Liver (tissue), 9 donors: ENCODE results near the gene JAKMIP1. TPM values are rescaled to one million over a fixed set of nuclear protein-coding genes. Genes with fewer than 3 reads are reported as not detected.

ENCODE experiments used
- DNase-seq: peaks from one replicate; pipeline ENCODE4 v3.0.0-alpha.2; 2017; ENCODE audit warnings: low spot score
- H3K27ac ChIP-seq, 2 donors: one replicate each; pipeline ENCODE4 v1.7.0; 2013; ENCODE audit warnings: inconsistent platforms in 2 of 2, low read length in 2 of 2, control low read depth in 1 of 2, low read depth in 1 of 2, mild to moderate bottlenecking in 1 of 2
- H3K27me3 ChIP-seq, 4 donors: one replicate each; pipeline versions ENCODE4 v1.6.1 to v1.7.0; 2013; ENCODE audit warnings: low read length in 3 of 4, inconsistent platforms in 1 of 4, mild to moderate bottlenecking in 1 of 4, moderate library complexity in 1 of 4; ENCODE audit not compliant: control insufficient read depth in 4 of 4, insufficient read depth in 4 of 4
- H3K36me3 ChIP-seq, 4 donors: one replicate each; pipeline versions ENCODE4 v1.6.1 to v1.7.0; 2013; ENCODE audit warnings: low read length in 3 of 4, mild to moderate bottlenecking in 3 of 4, low read depth in 1 of 4, moderate library complexity in 1 of 4; ENCODE audit not compliant: control insufficient read depth in 4 of 4, insufficient read depth in 3 of 4
- H3K4me1 ChIP-seq, 4 donors: one replicate each; pipeline versions ENCODE4 v1.6.1 to v1.7.0; 2013; ENCODE audit warnings: low read length in 3 of 4, mild to moderate bottlenecking in 3 of 4, moderate library complexity in 1 of 4; ENCODE audit not compliant: control insufficient read depth in 4 of 4, insufficient read depth in 4 of 4
- H3K4me3 ChIP-seq, 3 donors: one replicate each; pipeline versions ENCODE4 v1.6.1 to v1.7.0; 2013; ENCODE audit warnings: low read length in 3 of 3, control low read depth in 1 of 3, low read depth in 1 of 3, mild to moderate bottlenecking in 1 of 3
- H3K9ac ChIP-seq, 2 donors: one replicate each; pipeline ENCODE4 v1.7.0; 2013; ENCODE audit warnings: low read length in 2 of 2, mild to moderate bottlenecking in 2 of 2, moderate library complexity in 2 of 2, control low read depth in 1 of 2, low read depth in 1 of 2
- H3K9me3 ChIP-seq, 4 donors: one replicate each; pipeline versions ENCODE4 v1.6.1 to v1.7.0; 2013; ENCODE audit warnings: low read length in 3 of 4; ENCODE audit not compliant: control insufficient read depth in 4 of 4
- EGR1 ChIP-seq, 2 donors: IDR thresholded peaks; 2 replicates each; pipeline ENCODE4 v1.6.1; 2016 to 2018; ENCODE audit warnings: antibody characterized with exemption in 2 of 2, low read depth in 2 of 2
- FOXA1 ChIP-seq: IDR thresholded peaks from 2 replicates; pipeline ENCODE4 v1.6.1; 2016; ENCODE audit warnings: antibody characterized with exemption
- FOXA2 ChIP-seq: IDR thresholded peaks from 2 replicates; pipeline ENCODE4 v1.6.1; 2016; ENCODE audit warnings: antibody characterized with exemption
- GABPA ChIP-seq, 2 donors: IDR thresholded peaks in 1 of 2; conservative IDR thresholded peaks in 1 of 2; 2 replicates each; pipeline ENCODE4 v1.6.1; 2016; ENCODE audit warnings: antibody characterized with exemption in 2 of 2, mild to moderate bottlenecking in 1 of 2, moderate library complexity in 1 of 2
- HNF4A ChIP-seq, 2 donors: conservative IDR thresholded peaks; 2 replicates each; pipeline ENCODE4 v1.6.1; 2016; ENCODE audit warnings: antibody characterized with exemption in 2 of 2, mild to moderate bottlenecking in 2 of 2
- HNF4G ChIP-seq: IDR thresholded peaks from 2 replicates; pipeline ENCODE4 v1.6.1; 2016; ENCODE audit warnings: antibody characterized with exemption
- NR2F2 ChIP-seq: IDR thresholded peaks from 2 replicates; pipeline ENCODE4 v1.6.1; 2016; ENCODE audit warnings: antibody characterized with exemption
- RAD21 ChIP-seq, 2 donors: IDR thresholded peaks; 2 replicates each; pipeline ENCODE4 v1.6.1; 2016; ENCODE audit warnings: antibody characterized with exemption in 2 of 2, mild to moderate bottlenecking in 2 of 2
- RXRA ChIP-seq, 2 donors: IDR thresholded peaks; 2 replicates each; pipeline ENCODE4 v1.6.1; 2017 to 2018; ENCODE audit warnings: antibody characterized with exemption in 2 of 2, mild to moderate bottlenecking in 1 of 2
- TAF1 ChIP-seq: conservative IDR thresholded peaks from 2 replicates; pipeline ENCODE4 v1.6.1; 2016; ENCODE audit warnings: antibody characterized with exemption, mild to moderate bottlenecking
- YY1 ChIP-seq: IDR thresholded peaks from 2 replicates; pipeline ENCODE4 v1.6.1; 2016; ENCODE audit warnings: antibody characterized with exemption, mild to moderate bottlenecking
- WGBS: extraction: QIAGEN DNeasy Blood & Tissue Kit; methylation state at CpG from one replicate; pipeline ENCODE4 v1.1.7; 2013; 5-methylcytosine and 5-hydroxymethylcytosine counted together
- polyA plus RNA-seq, 2 donors: library from polyadenylated mRNA; stranded (reverse) in 1 of 2; unstranded in 1 of 2; fragments of 200-250 nt in 1 of 2; fragments of >200 nt in 1 of 2; fragmentation: Nextera tagmentation in 1 of 2; extraction: Ambion mirVana in 1 of 2; gene quantifications; one replicate each; pipeline versions ENCODE4 v1.2.1 to v1.2.3, GENCODE V29; 2013 to 2015
- total RNA-seq, 2 donors: library from RNA; depleted of rRNA; stranded (reverse); fragments of >200 nt; gene quantifications; one replicate each; pipeline ENCODE4 v1.2.3, GENCODE V29; 2014
- TF ChIP-seq, protein P1 (sequence below): IDR thresholded peaks from 2 replicates; pipeline ENCODE4 v1.6.1; 2016; ENCODE audit warnings: antibody characterized with exemption, mild to moderate bottlenecking
- TF ChIP-seq, protein P2 (sequence below): IDR thresholded peaks from 2 replicates; pipeline ENCODE4 v1.6.1; 2016; ENCODE audit warnings: antibody characterized with exemption
- TF ChIP-seq, protein P3 (sequence below): fragments of 150-350 bp; IDR thresholded peaks from 2 replicates; pipeline ENCODE4 v1.5.1; 2017; ENCODE audit warnings: improper control_type of control experiment, low read depth, low read length; ENCODE audit not compliant: missing input control
- TF ChIP-seq, protein P4 (sequence below): IDR thresholded peaks from 2 replicates; pipeline ENCODE4 v1.6.1; 2016; ENCODE audit warnings: antibody characterized with exemption
- TF ChIP-seq, protein P5 (sequence below): IDR thresholded peaks from 2 replicates; pipeline ENCODE4 v1.6.1; 2016; ENCODE audit warnings: antibody characterized with exemption
- donor health status: healthy.
- donor health status: healthy.
- donor health status: healthy.
- donor health status: healthy.
- donor health status: healthy.

JAKMIP1 gene
- total and polyA plus RNA-seq, 4 donors, result 0.08 to 0.50 TPM; not detected in 2

DNA sequence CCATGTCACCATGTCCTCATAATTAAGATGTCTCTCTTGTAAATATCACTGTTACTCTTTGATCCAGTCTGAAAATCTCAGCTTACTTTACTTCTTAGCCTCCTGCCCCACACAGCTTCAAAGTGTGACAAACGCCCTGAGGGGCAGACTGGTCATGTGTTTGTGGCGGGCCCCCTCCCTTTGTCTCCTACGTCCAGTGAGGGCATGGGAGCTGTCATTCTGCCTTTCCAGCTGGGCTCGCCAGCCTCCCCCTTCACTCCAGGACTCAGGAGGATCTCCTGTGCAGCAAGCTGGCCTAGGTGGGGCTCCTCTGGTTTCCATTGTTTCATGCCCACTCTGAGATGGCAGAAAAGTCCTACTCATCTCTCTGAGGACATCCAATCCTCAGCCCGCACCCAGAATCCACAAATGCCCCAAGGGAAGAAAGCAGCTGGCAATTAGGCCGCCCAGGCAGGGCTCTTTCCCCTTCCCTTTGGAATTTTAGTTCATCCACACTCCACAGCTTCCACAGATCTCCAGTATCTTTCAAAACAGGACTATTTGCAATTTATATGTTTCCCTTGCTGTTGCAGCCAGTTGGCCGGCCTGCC is 95.7 kb downstream of the JAKMIP1 start:
- Histone ChIP-seq H3K4me3 (no peak overlapping the region), H3K9me3 (peaks cover 0 to 2% (median under 1%) of the 10 kb centered on the region in 4 donors), H3K27ac (no peak overlapping the region), H3K9ac (no peak overlapping the region), H3K36me3 (no peaks in the 10 kb centered on the region), H3K4me1 (no peaks in the 10 kb centered on the region), H3K27me3 (no peaks in the 10 kb centered on the region)
- no peak for DNase-seq
- TF ChIP-seq, protein P1, sequence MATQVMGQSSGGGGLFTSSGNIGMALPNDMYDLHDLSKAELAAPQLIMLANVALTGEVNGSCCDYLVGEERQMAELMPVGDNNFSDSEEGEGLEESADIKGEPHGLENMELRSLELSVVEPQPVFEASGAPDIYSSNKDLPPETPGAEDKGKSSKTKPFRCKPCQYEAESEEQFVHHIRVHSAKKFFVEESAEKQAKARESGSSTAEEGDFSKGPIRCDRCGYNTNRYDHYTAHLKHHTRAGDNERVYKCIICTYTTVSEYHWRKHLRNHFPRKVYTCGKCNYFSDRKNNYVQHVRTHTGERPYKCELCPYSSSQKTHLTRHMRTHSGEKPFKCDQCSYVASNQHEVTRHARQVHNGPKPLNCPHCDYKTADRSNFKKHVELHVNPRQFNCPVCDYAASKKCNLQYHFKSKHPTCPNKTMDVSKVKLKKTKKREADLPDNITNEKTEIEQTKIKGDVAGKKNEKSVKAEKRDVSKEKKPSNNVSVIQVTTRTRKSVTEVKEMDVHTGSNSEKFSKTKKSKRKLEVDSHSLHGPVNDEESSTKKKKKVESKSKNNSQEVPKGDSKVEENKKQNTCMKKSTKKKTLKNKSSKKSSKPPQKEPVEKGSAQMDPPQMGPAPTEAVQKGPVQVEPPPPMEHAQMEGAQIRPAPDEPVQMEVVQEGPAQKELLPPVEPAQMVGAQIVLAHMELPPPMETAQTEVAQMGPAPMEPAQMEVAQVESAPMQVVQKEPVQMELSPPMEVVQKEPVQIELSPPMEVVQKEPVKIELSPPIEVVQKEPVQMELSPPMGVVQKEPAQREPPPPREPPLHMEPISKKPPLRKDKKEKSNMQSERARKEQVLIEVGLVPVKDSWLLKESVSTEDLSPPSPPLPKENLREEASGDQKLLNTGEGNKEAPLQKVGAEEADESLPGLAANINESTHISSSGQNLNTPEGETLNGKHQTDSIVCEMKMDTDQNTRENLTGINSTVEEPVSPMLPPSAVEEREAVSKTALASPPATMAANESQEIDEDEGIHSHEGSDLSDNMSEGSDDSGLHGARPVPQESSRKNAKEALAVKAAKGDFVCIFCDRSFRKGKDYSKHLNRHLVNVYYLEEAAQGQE, result no peak
- 56% methylated on average over 7 of the region's 7 CpGs for WGBS

DNA sequence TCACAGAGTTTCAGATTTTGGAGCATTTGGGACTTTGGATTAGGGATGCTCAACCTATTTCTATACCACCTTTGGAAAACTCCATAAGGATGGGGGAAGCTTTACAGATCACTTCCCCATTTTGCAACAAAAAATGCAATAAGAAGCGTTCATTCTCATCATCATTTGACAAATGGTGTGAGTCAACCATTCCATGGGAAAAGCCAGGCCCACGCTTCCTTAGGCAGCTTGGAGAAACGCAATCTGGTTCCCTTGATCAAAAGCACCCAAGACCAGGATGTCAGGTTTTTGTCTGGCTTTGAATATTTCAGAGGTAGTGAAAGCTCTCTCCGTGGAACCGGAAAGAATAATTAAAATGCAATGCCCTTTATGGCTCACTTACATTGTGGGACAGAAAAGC is 102.8 kb downstream of the JAKMIP1 start:
- Histone ChIP-seq H3K36me3 (no peaks in the 10 kb centered on the region), H3K9ac (no peak overlapping the region), H3K27ac (no peak overlapping the region), H3K4me1 (no peaks in the 10 kb centered on the region), H3K4me3 (no peak overlapping the region), H3K27me3 (no peaks in the 10 kb centered on the region), H3K9me3 (peaks cover 0 to 2% (median under 1%) of the 10 kb centered on the region in 4 donors)
- no peak for DNase-seq
- TF ChIP-seq RAD21 (IDR thresholded peaks at IDR 0.05) (no peak), NR2F2 (no peak), FOXA2 (no peak), EGR1 (IDR thresholded peaks at IDR 0.05; ENCODE audit: low read depth in 2 of 2) (no peak), HNF4A (conservative IDR thresholded peaks at IDR 0.05) (no peak), FOXA1 (no peak), GABPA (IDR thresholded peaks at IDR 0.05 in 1 of 2, conservative IDR thresholded peaks at IDR 0.05 in 1 of 2) (no peak), RXRA (IDR thresholded peaks at IDR 0.05) (no peak), YY1 (no peak), TAF1 (no peak), HNF4G (no peak)
- TF ChIP-seq, protein P2, sequence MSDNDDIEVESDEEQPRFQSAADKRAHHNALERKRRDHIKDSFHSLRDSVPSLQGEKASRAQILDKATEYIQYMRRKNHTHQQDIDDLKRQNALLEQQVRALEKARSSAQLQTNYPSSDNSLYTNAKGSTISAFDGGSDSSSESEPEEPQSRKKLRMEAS, result no peak
- TF ChIP-seq, protein P1, result no peak
- TF ChIP-seq, protein P3, sequence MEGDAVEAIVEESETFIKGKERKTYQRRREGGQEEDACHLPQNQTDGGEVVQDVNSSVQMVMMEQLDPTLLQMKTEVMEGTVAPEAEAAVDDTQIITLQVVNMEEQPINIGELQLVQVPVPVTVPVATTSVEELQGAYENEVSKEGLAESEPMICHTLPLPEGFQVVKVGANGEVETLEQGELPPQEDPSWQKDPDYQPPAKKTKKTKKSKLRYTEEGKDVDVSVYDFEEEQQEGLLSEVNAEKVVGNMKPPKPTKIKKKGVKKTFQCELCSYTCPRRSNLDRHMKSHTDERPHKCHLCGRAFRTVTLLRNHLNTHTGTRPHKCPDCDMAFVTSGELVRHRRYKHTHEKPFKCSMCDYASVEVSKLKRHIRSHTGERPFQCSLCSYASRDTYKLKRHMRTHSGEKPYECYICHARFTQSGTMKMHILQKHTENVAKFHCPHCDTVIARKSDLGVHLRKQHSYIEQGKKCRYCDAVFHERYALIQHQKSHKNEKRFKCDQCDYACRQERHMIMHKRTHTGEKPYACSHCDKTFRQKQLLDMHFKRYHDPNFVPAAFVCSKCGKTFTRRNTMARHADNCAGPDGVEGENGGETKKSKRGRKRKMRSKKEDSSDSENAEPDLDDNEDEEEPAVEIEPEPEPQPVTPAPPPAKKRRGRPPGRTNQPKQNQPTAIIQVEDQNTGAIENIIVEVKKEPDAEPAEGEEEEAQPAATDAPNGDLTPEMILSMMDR, result no peak
- TF ChIP-seq, protein P4, sequence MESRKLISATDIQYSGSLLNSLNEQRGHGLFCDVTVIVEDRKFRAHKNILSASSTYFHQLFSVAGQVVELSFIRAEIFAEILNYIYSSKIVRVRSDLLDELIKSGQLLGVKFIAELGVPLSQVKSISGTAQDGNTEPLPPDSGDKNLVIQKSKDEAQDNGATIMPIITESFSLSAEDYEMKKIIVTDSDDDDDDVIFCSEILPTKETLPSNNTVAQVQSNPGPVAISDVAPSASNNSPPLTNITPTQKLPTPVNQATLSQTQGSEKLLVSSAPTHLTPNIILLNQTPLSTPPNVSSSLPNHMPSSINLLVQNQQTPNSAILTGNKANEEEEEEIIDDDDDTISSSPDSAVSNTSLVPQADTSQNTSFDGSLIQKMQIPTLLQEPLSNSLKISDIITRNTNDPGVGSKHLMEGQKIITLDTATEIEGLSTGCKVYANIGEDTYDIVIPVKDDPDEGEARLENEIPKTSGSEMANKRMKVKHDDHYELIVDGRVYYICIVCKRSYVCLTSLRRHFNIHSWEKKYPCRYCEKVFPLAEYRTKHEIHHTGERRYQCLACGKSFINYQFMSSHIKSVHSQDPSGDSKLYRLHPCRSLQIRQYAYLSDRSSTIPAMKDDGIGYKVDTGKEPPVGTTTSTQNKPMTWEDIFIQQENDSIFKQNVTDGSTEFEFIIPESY, result no peak
- TF ChIP-seq, protein P5, sequence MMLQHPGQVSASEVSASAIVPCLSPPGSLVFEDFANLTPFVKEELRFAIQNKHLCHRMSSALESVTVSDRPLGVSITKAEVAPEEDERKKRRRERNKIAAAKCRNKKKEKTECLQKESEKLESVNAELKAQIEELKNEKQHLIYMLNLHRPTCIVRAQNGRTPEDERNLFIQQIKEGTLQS, result no peak
- WGBS, result 84% methylated on average over 5 of the region's 5 CpGs
